HG03159 (cell line): ENCODE data around the gene MMP14.
A peak's percentile ranks its signal among the peaks of the same experiment; 100 is the strongest.
"Not testable (repeated sequence)": the region's sequence is repeated elsewhere in the genome, so short reads cannot be mapped to it uniquely, and the experiment has no call there.

ENCODE experiments used
- ATAC-seq: cut with Tn5 transposase; IDR thresholded peaks from one replicate; pipeline ENCODE4 v1.9.1; 2021; ENCODE audit warnings: mild to moderate bottlenecking, moderate library complexity; ENCODE audit not compliant: unreplicated experiment

MMP14 gene

DNA sequence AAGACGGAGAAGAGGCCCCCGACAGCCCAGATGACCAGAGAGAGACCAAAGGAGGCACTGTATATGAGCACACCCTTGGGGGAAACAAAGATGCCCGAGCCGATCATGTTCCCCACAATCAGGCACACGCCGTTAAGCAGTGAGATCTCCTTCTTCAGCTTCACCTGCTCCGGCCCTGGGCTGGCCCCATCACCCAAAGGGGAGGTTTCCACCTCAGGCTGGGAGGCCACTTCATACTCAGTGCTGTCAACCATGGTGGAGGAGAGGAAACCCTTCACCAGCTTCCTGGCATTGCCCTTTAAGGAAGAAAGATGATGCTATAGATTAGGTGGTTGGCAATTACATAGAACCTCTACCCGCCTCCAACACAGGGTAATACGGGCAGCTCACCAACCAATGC, 23.2 kb upstream of the MMP14 start:
- ATAC-seq = no peak

DNA sequence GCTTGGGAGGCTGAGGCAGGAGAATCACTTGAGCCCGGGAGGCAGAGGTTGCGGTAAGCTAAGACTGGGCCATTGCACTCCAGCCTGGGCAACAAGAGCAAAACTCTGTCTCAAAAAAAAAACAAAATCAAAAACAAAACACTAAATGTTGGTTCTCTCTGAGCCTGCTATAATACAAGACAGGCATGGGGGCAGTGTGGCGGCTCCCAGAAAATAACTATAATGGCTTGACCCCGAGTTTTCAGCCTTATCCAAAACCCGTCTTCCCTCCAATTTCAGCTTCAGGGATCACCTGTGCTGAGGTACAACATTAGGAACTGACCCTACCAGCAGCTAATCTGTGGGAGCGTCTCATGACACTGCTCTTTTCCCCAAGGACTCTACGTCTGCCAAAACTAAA, 22.0 kb upstream of the MMP14 start:
- no peak for ATAC-seq

DNA sequence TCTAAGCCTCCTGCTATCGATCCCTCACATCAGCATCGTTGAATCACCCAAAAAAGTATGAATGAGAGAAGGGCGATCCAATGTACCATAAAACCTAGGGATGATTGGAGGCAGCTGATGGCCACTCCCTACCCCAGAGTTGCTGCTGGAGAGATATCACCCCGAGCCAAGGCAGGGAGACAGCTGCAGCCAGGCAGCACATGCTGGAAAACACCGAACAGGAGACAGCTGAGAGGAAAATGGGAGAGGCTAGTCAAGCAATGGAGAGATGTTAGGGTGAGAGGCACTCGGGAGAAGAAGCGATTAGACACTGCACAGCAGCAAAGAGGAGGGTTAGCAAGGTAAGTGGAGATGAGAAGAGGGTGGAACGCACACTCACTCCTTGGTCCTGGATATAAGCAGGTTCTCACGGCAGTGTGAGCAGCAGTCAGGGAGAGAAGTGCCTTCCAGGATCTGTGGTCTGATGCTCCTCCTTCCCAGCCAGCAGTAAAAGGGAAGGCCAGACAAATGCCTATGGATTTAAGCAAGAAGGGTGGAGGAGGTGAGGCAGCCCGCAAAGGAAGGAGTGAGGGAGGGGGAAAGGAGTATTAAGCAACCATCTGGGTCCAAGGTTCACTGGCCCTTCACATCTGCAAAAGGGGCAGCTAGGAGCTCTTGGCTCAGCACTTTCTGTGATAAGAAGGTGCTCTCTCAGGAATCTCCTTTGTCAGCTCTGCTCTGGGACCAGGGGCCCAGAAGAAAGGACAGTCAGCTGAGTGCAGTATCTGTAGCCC, 21.3 kb upstream of the MMP14 start, which contains the start of gene SLC7A7:
SLC7A7 (minus strand) TSS at position 495 of the 773 bp plus-strand sequence. CDS start 2,037 bp downstream, outside the sequence.
- ATAC-seq = peak; percentile 7

DNA sequence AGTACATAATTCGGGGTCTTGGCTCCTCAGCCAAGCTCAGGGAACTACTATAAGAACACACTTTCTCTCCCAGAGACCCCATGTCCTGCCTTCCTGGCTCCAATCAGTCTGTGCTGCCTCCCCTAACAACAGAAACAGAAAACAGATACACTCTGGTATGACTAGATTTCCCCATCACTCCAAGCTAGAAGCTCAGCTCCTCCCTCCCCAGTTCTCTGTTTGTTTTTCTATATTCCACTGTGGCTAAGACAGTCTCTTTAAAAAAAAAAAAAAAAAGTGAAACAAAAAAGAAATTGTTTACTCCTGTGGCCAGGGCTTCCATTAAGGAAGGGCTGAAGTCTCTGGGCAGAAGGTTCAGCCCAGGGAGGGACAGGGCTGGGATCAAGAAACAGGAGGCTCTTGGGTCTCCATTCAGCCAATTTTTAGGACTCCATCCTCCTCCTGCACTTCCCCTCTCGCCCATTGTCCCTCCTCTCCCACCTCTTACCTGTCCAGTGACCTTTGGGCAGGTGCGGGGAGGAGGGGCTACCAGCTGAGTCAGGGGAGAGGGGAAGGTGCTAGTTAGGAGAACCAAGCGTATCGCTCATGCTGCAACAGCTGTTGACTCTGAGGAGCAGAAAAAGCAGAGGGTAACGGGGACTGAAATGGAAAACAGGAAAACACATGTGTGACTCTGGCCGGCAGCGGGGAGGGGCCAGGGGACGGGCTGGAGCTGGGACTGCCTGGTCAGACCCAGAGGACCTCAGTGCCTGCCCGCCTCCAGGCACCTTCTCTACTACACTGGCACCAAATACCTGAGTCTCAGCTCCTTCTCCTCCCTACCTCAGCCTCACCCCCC, 17.0 kb upstream of the MMP14 start:
- ATAC-seq = peak; percentile 51

DNA sequence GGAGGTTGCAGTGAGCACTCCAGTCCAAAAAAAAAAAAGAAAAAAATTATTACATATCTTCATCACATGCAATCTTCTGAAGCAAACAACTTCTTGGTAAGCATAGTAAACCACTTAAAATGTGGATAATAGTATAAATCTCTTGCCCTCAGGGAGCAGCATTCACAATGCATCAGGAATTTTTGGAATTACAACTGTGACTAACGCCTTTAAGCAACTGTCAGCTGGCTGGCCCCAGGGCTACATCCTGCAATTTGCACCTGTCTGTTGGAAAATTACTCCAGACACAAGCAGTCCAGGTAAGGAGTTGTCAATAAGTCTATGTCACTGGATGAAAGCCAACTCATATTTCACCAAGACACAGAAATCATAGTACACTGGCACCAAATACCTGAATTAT, 15.7 kb upstream of the MMP14 start:
- ATAC-seq = no peak

DNA sequence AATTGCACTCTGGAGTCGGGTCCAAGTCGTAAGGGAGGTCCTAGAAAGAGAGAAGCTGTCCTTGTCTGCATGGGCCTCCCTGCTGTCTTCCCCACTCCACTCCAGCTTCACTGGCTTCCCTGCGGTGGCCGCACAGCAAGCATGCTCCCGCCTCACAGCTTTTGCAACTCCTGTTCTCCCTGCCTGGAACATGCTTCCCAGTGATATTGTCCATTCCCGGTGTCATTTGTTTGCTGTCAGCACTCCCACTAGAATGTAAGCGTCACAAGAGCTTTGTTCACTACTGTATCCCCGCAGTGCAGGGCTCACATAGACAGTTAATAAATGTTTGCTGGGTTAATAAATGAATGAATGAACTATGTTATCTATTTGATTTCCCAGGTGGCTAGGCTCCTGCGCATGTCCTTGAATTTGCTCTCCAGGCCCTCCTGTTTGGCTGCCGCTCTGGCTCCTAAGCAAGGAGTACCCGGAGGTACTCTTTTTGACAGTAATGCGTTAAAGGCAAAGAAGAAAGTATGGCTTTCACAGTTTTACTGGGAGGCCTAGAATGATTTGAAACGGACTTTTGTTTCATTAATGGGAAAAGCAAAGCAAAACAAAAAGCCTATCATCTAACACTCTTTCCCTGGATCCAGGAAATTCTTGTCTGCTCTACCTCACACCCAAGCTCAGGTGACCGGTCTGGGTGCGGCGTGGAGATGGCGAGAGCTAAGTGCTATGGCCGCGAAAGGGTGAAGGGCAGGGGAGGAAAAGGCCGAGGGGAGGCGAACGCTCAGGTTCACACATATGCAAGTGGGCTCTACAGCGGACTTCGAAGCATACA, 15.0 kb upstream of the MMP14 start:
- no peak for ATAC-seq

DNA sequence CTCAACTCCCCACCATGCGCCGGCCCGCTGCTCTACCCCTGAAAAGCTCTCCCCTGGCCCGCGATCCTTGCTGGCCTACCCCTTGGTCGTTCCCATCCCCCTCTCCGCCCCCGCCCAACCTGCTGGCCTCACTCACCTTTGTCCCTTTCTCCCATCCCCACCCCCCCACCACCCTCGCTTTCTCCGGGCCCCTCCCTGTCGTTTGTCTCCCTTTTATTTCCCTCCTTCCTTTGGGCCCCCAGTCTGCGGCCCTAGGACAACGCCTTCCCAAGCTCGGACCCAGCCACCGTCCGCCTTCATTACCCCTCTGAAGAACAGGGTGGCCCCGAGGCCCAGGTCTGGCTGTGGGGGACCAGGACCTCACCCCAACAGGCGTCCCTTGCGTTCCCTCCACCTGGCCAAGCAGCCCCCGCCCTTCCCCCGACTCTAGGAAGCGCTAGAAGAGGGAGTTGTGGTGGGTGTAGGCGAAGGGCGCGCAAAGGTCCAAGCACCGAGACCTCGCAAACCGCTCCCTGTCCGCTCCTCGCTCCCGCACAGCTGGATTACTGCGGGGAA, 14.3 kb upstream of the MMP14 start:
- ATAC-seq = no peak

DNA sequence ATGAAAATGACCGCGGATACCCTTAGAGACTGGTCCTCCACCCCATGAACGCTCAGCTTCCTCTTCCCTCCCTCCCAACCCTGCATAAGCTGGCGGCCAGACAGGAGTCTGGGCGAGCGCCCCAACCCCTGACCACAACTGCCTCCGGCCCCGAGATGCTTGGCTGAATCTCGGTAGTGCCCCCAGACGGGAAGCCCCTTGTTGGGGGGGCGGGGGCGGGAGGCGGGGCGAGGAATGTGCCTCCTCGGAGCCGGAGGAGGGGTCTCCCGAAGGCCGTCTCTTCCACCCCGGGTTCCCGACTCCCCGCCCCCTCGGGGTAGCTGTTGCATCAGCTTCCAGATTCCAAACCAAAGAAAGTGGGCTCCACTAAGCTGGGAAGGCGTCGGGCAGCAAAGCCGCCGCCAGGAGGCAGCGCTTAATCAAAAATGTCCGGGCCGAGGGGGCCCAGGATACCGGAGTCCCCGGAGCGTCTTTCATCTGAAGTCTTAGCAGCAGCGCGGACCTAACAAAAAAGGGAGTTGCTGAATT, 13.8 kb upstream of the MMP14 start:
- ATAC-seq = peak; percentile 39

DNA sequence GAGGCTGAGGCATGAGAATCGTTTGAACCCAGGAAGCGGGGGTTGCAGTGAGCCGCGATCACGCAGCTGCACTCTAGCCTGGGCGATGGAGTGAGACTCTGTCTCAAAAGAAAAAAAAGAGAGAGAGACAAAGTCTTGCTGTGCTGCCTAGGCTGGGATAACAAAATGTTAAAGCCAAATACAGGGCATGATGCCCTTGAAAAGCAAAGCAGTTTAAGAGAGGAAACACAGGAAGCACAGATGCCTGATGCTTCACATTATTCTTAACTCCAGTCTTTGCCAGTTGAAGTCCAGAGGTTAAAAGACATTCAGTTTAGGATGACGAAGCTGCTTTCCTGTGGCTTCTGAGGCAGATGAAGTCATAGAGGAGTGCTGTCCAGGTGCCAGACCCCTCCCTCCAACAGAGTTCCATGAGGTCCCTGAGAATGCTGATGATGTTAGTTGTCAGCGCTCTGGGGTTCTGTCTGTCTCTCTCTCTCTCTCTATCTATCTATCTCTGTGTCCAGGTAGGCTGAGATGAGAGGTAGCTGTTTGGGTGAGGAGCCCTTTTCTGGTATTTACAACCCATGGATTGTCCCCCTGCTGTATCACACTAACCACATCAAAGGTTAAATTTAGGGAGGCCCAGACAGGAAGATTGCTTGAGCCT, 11.6 kb upstream of the MMP14 start:
- ATAC-seq = no peak

DNA sequence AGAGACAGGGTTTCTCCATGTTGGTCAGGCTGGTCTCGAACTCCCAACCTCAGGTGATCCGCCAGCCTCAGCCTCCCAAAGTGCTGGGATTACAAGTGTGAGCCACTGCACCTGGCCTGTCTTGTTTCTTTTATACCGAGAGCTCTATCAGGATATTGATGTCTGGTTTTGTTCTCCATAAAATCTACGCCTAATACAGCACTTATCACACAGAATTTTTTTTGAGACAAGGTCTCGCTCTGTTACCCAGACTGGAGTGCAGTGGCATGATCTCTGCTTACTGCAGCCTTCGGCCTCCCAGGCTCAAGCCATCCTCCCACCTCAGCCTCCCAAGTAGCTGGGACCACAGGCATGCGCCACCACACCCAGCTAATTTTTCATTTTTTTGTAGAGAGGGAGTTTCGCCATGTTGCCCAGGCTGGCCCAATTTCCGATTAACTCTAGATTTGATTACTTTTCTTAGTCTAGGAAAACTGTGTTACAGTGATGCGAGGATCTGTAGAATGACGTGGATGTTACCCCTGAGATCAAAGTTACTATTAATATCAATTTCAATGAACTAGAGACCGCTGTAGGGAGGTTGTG, 7.2 kb upstream of the MMP14 start:
- not testable (repeated sequence) for ATAC-seq

DNA sequence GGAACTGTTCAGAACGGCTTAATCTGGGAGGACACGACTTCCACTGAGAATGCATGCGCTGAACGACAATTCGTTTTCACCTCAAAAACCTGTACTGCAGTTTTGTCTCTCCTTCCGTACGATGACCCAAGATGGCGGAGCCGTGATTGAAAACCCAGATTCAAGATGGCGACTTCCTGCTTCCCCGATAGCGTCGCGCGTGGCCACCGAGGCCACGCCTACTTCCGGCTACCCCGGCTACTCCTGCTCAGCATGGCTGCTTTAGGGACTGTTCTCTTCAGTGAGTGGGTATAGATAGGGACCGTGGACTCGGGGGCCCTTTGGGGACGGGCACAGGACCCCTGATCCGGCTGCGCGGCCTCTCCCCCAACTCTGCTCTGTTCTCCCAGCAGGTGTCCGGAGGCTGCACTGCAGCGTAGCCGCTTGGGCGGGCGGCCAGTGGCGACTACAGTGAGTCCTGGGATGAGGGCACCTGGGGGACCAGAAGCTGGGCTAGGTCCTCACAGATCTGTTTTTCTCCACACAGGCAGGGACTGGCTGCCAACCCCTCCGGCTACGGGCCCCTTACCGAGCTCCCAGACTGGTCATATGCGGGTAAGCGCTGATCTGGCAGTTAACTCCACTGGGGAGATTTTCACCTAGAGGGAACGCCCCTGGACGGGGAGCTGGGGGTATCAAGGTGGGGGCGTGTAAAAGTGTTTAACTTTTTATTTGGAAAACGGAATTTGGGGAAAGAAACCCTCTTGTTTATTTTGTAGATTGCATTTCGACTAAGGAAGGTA, 6.5 kb upstream of the MMP14 start, which contains the start of gene MRPL52:
MRPL52 (plus strand) TSS at position 227 of the 782 bp plus-strand sequence; CDS start at position 253, 26 bp downstream.
- peak; percentile 89 for ATAC-seq

DNA sequence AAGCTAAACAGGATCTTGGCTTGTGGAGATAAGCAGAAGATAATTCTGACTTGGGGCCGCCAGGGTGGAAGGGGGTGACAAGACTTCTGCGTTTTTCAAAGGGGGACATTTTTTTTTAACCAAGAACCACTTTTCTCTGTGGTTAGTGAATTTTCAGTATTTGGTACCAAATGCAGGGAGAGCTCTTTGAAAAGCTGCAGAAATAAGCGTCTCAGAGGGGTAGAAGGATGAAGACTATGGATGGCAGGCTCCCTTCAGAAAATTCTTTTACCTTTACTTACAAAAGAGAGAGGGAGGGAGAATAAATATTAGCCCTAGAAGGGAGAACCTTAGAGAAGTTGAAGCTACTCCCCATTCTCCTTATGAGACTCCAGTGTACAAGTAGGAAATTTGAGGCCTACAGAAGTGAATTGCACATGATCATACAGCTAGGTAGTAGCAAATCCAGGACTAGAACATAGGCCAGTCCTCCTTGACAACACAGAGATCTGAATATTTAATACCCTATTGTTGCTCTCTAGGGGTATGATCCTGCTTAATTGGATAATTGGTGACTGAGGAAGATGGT, 5.9 kb upstream of the MMP14 start:
- ATAC-seq = peak; percentile 14

DNA sequence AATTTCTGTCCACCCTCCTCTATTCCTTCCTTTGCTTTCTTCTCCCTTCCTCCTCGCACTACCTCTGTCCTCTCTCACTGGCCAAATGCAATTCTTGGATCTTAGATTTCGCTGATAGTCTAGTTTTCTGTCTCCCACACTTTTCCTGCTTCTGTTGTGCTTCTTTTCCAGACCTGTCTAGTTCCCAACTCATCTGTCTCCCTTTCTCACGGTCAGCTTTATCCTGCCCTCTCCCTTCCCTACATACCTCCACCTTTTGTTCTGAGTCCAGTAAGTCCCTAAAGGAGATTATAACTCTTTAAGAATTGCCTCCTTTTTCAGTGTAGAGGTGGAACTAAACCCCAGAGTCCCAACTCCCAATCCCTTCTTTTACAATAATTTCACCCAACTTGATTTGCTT, 880 bp upstream of the MMP14 start:
- no peak for ATAC-seq

DNA sequence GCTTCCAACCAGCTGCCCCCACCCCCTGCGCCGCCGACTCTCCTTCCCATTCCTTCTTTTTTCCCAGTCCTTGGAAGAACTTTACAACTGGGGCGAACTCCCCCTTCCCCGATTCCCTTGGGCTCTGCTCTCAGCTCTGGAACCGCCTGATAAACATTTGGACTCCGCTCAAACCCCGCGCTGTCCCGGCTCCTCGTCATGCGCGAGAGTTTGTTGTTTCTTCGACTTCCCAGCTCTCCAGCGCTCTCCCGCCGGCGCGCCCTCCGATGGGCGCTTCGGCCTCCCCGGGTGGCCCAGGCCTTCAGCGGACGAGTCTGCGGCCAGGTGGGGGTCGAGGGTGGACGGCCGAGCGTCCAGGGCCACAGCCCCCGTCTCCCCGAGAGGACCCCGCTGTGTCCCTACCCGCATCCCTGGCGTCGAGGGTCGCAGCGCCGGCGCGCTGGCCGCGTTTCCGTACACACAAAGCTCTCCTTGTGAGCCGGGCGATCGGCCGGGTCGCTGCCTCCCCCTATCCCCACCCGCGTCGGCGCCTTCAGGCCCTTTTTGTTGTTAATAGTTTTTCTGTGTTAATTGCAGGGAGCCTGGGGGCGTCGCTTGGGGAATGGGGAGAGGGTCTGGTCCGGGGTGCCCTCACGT, 847 bp downstream of the MMP14 start:
- no peak for ATAC-seq

DNA sequence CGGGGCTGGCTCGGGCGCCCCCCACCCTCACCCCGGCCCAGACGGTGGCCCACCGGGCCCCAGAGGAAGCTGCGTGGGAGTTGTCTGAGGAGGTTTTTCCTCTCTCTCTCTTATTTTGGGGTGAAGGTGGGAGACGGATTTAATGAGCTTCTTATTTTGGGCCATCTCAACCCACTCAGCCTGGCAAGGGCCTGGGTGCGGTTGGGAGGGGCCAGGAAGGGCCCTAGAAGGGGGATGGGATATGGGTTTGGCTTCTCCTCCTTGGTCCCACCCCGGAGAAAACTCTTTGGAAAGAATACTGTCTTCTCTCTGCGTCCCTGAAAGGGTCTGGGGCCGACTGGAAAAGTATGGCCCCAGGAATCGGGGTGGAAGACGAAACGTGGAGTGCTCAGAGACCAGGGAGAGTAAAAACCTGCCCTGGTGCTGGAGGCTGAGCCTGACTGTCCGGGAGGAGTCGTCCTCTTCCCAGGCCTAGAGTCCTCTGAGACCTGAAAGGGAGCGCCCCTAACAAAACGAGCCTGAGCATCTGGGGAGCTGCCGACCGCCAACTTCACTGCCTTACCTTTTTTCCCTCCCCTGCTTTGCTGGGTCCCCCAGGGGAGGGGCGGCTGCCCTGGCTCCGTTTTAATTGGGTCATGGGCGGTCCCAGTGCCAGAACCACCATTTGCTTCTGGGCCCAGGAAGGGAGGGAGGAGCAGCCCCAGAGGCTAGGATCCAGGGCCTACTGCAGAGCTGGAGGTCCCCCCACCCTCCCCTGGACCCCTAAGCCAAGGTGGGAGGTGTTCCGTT, 1.6 kb downstream of the MMP14 start:
- ATAC-seq = no peak

DNA sequence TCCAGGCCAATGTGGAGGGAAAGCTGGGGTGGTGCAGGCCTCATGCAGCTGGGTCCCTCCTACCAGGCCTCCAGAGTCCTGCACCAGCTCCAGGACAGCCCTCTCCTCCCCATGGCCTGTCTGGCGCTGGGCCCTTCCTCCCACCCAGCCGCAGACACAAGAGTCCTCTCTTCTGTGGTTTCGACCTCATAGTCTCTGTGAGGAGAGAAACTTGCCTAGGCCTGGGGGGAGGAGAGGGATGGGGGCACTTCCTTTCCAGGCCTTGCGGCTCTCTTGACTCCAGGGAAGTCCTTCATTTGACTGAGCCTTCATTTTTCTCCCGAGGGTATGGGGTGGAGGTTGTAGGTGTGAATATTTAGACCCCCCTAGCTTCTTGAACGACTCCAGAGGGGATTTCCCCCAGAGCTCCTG, 2.3 kb downstream of the MMP14 start:
- no peak for ATAC-seq

DNA sequence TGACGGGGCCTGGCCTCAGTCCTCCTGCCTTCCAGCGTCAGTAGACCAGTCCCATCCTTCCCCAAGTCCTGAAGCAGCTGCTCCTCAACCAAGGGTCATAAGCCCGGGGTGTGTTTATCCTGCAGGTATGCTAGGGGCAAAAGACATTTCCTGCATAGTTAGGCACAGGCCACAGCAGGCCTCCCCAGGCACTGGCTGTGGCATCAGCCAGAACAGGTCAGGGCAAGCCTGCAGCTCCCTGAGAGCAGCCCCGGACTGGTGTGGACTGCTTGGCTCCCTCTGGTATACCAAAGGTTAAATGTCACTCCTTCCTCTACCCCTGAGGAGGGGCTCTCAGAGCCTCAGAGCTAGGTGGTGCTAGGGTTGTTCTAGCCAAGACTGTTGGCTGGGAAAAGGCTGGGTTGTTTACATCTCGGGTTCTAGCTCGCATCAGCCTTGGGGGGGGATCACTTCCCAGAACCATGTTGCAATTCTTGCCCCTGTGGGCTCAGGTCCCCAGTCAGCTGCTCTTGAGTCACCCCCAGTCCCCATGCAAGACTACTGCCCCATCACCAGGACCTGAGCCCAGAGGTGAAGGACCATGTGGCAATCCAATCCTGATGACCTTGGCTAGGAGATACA, 2.9 kb downstream of the MMP14 start:
- ATAC-seq = no peak
